NCI-H2227 (cell line): ENCODE results near the gene MPHOSPH6.
"Not testable (repeated sequence)": the region's sequence is repeated elsewhere in the genome, so short reads cannot be mapped to it uniquely, and the experiment has no call there.

Experiments
- DNase-seq: peaks from one replicate; lab custom pipeline; 2025; ENCODE audit not compliant: unreplicated experiment; lab: John Stamatoyannopoulos, UW

The MPHOSPH6 gene

GRCh38 chr16:82176204-82176603 is 6.2 kb upstream of the MPHOSPH6 start:
- no peak for DNase-seq

GRCh38 chr16:82175627-82176026 is 5.6 kb upstream of the MPHOSPH6 start:
- DNase-seq, result no peak

- DNase-seq, result no peak
Measured at GRCh38 chr16:82167670-82168069, 2.4 kb downstream of the MPHOSPH6 start.

GRCh38 chr16:82160226-82160625 is 9.8 kb downstream of the MPHOSPH6 start:
- DNase-seq, result no peak

- no peak for DNase-seq
Measured at GRCh38 chr16:82157836-82158235, 12.2 kb downstream of the MPHOSPH6 start.

- DNase-seq, result no peak
Measured at GRCh38 chr16:82157534-82157812, 12.6 kb downstream of the MPHOSPH6 start.

- DNase-seq, result no peak
Measured at GRCh38 chr16:82156761-82157533, 13.1 kb downstream of the MPHOSPH6 start.

- DNase-seq, result no peak
Measured at GRCh38 chr16:82152641-82153112, 17.3 kb downstream of the MPHOSPH6 start.

- DNase-seq, result no peak
Measured at GRCh38 chr16:82152196-82152595, 17.8 kb downstream of the MPHOSPH6 start.

- DNase-seq, result no peak
Measured at GRCh38 chr16:82150549-82150948, 19.5 kb downstream of the MPHOSPH6 start.

GRCh38 chr16:82149536-82149935 is 20.5 kb downstream of the MPHOSPH6 start:
- DNase-seq, result no peak

GRCh38 chr16:82147546-82147945 is 22.5 kb downstream of the MPHOSPH6 start:
- DNase-seq, result no peak

- DNase-seq, result no peak
Measured at GRCh38 chr16:82146957-82147356, 23.1 kb downstream of the MPHOSPH6 start.

- DNase-seq, result no peak
Measured at GRCh38 chr16:82146556-82146955, 23.5 kb downstream of the MPHOSPH6 start.

GRCh38 chr16:82139286-82139571 is 30.8 kb downstream of the MPHOSPH6 start:
- DNase-seq, result not testable (repeated sequence)

- no peak for DNase-seq
Measured at GRCh38 chr16:82138478-82139285, 31.3 kb downstream of the MPHOSPH6 start.

GRCh38 chr16:82137822-82138167 is 32.2 kb downstream of the MPHOSPH6 start:
- DNase-seq, result no peak

- DNase-seq, result no peak
Measured at GRCh38 chr16:82136956-82137821, 32.8 kb downstream of the MPHOSPH6 start.

GRCh38 chr16:82135844-82136243 is 34.2 kb downstream of the MPHOSPH6 start:
- no peak for DNase-seq

- DNase-seq, result no peak
Measured at GRCh38 chr16:82134846-82135245, 35.2 kb downstream of the MPHOSPH6 start.

- no peak for DNase-seq
Measured at GRCh38 chr16:82133798-82134197, 36.2 kb downstream of the MPHOSPH6 start.

GRCh38 chr16:82129881-82130280 is 40.1 kb downstream of the MPHOSPH6 start:
- no peak for DNase-seq
